ENCODE results near the gene DIP2B.

DNA sequence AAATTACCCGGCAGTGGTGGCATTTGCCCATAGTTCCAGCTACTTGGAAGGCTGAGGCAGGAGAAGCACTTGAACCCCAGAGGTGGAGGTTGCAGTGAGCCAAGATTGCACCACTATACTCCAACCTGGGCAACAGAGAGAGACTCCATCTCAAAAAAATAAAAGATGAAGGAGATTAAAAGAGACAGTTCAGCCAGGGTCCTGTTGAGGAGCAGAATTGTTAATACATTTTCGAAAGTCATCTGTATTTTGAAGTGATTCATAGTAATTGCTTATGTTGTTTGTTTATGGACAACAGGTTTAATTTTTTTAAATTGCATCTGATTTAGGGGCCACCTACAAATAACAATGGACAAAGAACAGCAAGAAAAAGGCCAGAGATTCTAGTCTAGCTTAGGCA lies 112.9 kb downstream of the DIP2B start:
- TF ChIP-seq, protein P1, sequence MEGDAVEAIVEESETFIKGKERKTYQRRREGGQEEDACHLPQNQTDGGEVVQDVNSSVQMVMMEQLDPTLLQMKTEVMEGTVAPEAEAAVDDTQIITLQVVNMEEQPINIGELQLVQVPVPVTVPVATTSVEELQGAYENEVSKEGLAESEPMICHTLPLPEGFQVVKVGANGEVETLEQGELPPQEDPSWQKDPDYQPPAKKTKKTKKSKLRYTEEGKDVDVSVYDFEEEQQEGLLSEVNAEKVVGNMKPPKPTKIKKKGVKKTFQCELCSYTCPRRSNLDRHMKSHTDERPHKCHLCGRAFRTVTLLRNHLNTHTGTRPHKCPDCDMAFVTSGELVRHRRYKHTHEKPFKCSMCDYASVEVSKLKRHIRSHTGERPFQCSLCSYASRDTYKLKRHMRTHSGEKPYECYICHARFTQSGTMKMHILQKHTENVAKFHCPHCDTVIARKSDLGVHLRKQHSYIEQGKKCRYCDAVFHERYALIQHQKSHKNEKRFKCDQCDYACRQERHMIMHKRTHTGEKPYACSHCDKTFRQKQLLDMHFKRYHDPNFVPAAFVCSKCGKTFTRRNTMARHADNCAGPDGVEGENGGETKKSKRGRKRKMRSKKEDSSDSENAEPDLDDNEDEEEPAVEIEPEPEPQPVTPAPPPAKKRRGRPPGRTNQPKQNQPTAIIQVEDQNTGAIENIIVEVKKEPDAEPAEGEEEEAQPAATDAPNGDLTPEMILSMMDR (IDR thresholded peaks at IDR 0.05): no peak
- TF ChIP-seq EZH2 (IDR thresholded peaks at IDR 0.05) (no peak), EZH2phosphoT487 (IDR thresholded peaks at IDR 0.05) (no peak)

Data from neural progenitor cell (in vitro differentiated cells).